ENCODE measurements around the gene KLHL18.
A peak's percentile ranks its signal among the peaks of the same experiment; 100 is the strongest.
"Not testable (repeated sequence)": the region's sequence is repeated elsewhere in the genome, so short reads cannot be mapped to it uniquely, and the experiment has no call there.

Gene KLHL18

GRCh38 chr3:47355010-47355409 is 72.3 kb downstream of the KLHL18 start:
- DNase-seq (ENCODE audit: insufficient read length, low spot score) (no peak), FAIRE-seq (no peak)

DNA sequence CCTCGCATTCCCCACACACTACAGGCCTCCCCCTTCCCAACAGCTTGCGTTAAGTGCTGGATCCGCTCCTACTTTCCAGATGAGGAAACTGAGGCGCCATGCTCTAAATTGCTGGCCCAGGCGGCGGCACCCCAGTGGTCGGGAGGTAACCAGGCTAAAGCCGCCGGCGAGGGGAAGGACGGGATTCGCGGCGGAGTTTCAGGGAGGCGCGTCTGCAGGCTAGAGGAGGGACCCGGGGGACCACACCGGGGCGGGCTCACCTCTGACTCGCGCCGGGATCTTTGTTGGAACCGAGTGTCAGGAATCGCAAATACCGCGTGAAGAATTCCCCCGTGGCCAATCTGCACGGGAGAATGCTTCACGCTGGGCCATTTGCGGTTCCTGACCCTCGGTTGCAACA is 73.5 kb downstream of the KLHL18 start:
- no peak for FAIRE-seq

DNA sequence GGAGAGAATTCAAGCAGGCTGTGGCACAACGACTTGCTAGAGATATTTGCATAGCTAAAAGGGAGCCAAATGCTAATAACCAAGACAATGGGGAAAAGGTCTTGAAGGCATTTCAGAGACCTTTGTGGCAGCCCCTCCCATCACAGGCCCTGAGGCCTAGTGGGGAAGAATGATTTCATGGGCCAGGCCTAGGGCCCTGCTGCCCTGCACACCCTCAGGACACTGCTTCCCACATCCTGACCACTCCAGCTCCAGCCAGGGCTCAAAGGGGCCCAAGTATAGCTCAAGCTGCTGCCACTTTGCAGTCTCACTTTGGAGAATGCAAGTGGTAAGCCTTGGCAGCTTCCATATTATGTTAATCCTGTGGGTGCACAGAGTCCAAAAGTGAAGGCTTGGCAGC is 76.6 kb downstream of the KLHL18 start:
- DNase-seq (ENCODE audit: insufficient read length, low spot score) (no peak), FAIRE-seq (no peak)

More for the DNA sequence above, 73.5 kb downstream of the KLHL18 start:
- DNase-seq (ENCODE audit: insufficient read length, low spot score): no peak

GRCh38 chr3:47360110-47360517 is 77.4 kb downstream of the KLHL18 start:
- not testable (repeated sequence) for DNase-seq (ENCODE audit: insufficient read length, low spot score); FAIRE-seq

GRCh38 chr3:47362701-47363100 is 80.0 kb downstream of the KLHL18 start:
- FAIRE-seq: no peak
- no peak for DNase-seq (ENCODE audit: insufficient read length, low spot score)

GRCh38 chr3:47365213-47366153 is 82.7 kb downstream of the KLHL18 start:
- FAIRE-seq (no peak), DNase-seq (ENCODE audit: insufficient read length, low spot score) (no peak)

- FAIRE-seq (no peak), DNase-seq (ENCODE audit: insufficient read length, low spot score) (no peak)
Measured at GRCh38 chr3:47366833-47367232, 84.1 kb downstream of the KLHL18 start.

DNA sequence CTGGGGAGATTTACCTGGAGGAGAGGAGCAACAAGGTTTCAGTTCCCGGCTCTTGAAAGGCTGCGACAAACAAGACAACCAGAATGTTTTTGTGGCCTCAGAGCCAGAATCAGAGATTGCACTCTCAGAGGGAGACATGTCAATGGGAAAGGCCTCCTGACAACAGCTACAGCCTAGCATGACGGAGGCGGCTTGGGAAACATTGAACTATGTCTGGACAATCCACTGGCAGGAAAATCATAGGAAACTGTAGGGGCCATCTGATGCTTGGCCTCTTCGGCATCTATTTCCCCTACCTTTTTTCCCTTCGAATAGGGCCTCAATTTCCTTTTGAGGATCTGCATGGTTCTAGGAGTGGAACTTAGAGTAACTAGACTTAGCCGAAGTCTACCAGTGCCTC is 84.9 kb downstream of the KLHL18 start:
- DNase-seq (ENCODE audit: insufficient read length, low spot score) (no peak), FAIRE-seq (no peak)

DNA sequence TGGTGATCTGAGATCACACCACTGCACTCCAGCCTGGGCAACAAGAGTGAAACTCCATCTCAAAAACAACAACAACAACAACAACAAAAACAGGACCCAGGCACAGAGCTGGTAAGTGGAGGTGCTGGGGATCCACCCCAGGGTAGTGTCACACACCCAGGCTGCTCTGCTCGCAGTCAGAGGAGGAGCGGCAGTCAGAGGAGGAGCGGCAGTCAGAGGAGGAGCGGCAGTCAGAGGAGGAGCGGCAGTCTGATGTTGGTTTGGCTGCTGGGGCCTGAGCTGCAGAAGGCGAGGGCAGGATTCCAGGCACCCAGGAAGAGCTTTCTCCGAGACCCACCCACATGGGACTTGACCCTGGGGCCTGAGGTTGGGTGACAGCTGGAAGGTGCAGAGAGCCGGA is 87.3 kb downstream of the KLHL18 start:
- DNase-seq (ENCODE audit: insufficient read length, low spot score); FAIRE-seq: not testable (repeated sequence)

- FAIRE-seq (no peak), DNase-seq (ENCODE audit: insufficient read length, low spot score) (peak; percentile 53)
Measured at GRCh38 chr3:47370887-47371697, 88.3 kb downstream of the KLHL18 start.

- FAIRE-seq (no peak), DNase-seq (ENCODE audit: insufficient read length, low spot score) (no peak)
Measured at GRCh38 chr3:47374587-47374986, 91.8 kb downstream of the KLHL18 start.

DNA sequence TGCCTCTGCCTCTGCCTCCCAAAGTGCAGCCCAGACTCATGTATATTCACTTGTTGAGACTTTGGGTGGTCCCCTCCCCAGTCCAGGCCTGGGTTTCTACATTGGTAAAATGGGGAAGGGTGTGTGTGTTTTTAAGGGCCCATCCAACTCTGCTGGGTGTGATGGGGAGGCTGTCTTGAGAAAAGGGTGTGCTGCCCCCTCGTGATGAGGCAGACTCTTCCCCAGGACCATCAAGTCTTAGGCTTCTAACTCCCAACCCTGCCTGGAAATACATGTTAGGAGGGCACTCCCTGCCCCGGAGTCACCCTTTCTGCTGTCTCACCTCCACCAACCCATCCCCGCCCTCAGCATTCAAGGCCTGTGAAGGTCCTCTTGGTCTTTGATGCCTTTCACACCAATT is 93.6 kb downstream of the KLHL18 start:
- FAIRE-seq: no peak
- no peak for DNase-seq (ENCODE audit: insufficient read length, low spot score)

DNA sequence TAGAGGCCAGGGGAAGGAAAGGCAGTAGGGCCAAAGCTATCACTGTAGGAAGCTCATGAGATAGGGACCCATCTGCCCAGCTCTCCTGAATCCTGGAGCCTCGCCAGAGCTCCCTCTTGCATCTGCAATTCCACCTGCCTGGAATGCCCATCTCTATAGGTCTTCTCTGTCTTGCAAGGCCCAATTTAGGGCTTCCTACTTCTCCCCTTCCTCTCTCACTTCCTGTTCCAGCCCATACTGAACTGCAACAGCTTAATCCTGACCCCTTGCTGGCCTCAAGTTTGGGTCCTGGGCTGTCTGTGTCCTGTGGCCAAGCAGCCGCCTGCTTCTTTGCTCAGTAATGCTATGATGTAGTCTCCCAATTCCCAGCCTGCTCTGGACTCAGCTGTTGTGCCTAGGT is 94.4 kb downstream of the KLHL18 start:
- FAIRE-seq: no peak
- DNase-seq (ENCODE audit: insufficient read length, low spot score): no peak

GRCh38 chr3:47378869-47379268 is 96.1 kb downstream of the KLHL18 start:
- DNase-seq (ENCODE audit: insufficient read length, low spot score): no peak
- no peak for FAIRE-seq

DNA sequence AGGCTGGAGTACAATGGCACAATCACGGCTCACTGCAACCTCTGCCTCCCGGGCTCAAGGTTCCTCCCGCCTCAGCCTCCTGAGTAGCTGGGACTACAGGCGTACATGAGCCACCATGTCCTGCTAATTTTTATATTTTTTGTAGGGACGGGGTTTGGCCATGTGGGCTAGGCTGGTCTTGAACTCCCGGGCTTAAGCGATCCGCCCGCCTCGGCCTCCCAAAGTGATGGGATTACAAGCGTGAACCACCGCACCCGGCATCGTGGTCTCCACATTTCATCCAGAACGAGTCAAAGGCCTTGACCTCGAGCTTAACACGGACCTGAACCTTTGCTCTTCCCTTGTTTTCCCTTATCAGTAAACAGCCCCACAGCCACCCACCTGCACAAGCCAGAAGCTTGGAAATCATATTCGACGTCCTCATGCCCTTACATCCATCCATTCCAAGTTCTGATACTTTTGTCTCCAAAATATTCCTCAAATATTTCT is 96.7 kb downstream of the KLHL18 start:
- FAIRE-seq (no peak), DNase-seq (ENCODE audit: insufficient read length, low spot score) (no peak)

- DNase-seq (ENCODE audit: insufficient read length, low spot score): peak; percentile 50
- FAIRE-seq: no peak
Measured at GRCh38 chr3:47380026-47380600, 97.4 kb downstream of the KLHL18 start.

DNA sequence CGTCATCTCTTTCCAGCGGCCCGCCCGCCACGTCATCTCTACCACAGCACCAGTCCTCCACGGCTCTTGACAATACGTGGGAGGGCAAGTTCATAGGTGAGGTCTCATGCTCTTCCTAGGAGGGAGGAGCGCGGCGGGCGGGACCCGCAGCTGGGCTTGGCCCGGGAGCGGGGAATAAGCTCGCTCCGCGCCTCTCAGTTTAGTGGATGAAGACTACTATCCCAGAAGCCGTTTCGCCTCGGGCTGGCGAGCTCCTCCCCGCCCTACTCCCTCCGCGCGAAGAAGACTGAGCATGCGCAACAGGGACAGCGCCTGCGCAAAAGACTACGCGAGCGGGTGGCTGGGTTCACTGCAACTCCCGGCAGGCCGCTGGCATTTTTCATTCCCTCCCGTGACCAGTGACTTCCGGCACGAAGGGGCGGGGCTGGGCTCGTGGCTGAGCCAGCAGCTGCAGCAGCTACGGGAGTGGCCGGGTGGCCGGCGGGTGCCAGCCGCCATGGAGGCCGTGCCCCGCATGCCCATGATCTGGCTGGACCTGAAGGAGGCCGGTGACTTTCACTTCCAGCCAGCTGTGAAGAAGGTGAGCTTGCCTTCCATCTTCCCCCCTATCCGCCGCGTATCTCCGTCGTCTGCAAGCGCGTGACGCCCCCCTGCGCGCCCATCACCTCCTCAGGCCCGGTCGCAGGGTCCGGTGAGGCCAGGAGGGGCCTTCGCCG is 98.0 kb downstream of the KLHL18 start, which contains the start of gene PTPN23:
Gene PTPN23 (plus strand): TSS at position 421 of the 716 bp plus-strand sequence. CDS start 76 bp downstream, at position 497.
- FAIRE-seq (peak; percentile 97), DNase-seq (ENCODE audit: insufficient read length, low spot score) (peak; percentile 89)

DNA sequence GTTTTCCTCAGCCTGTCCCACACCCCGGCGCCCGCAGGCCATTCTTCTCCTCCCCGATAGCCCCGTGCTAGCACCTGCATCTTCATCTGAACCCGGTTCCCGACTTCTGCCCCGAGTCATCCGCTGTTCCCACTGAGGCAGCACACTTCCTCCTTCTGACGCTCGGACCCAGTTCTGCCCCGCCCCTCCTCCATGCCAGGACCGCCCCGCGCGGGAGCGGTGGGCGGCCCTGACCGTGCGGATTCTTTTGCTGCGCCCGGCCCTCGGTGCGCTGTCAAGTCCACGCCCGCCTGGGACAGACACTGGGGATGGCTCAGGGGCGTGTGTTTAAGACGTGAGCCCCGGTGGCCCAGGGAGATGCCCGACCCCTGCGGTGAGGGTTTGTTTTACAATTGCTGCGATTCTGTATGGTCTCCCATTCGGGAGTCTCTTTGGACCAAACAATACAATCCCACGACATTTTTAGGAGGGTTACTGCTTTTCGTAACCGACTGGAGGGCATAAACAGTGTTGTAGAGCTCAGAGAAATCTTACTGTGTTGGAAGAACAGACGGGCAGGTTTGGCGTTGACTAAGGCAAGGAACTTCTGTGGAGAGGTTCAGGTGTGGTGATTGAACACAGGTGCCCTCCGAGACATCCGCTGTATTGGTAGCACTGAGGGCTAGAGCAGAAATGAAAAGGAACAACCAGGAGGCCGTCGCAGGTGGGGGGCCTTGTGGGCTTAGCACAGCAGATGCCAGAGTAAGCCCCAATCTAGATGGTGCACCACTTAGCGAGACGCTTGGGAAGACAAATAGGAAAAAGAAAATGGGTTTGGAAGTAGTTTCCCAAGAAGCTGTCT is 98.8 kb downstream of the KLHL18 start:
- DNase-seq (ENCODE audit: insufficient read length, low spot score) (peak; percentile 81), FAIRE-seq (peak; percentile 87)

DNA sequence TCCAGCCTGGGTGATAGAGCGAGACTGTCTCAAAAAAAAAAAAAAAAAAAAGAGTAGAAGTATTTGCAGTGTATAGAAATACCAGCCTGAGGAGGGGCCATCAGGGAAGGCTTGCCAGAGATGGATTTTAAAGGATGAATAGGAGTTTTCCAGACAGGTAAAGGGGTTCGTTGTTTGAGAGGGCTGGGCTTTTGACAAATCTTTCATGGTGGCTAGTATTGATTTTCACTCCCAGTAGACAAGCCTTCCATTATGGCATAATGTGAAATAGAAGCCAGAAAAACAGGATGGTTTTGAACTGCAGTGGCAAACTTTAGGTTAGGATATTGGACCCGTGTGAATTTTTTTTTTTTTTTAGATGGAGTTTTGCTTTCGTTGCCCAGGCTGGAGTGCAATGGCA is 101.7 kb downstream of the KLHL18 start:
- FAIRE-seq: no peak
- DNase-seq (ENCODE audit: insufficient read length, low spot score): no peak
